Endothelial cell of umbilical vein (primary cell): Measurements from ENCODE around the gene CHL1.

Experiments used
- CTCF ChIP-seq, 2 donors: IDR thresholded peaks; 1 replicate in 1 of 2; 2 replicates in 1 of 2; pipeline ENCODE4 v1.5.1; 2011; ENCODE audit warnings: low read length in 2 of 2, mild to moderate bottlenecking in 2 of 2, moderate library complexity in 2 of 2, control low read depth in 1 of 2, inconsistent platforms in 1 of 2, low read depth in 1 of 2; ENCODE audit not compliant: insufficient read depth in 1 of 2; ENCODE audit errors: extremely low read depth in 1 of 2
- EZH2 ChIP-seq: IDR thresholded peaks from 2 replicates; pipeline ENCODE4 v1.6.1; 2012; ENCODE audit warnings: borderline replicate concordance, low read depth, mild to moderate bottlenecking, moderate library complexity, low read length, inconsistent platforms; ENCODE audit not compliant: severe bottlenecking
- JUN ChIP-seq: IDR thresholded peaks from 2 replicates; pipeline ENCODE4 v1.6.1; 2011; ENCODE audit warnings: borderline replicate concordance, low read depth; ENCODE audit not compliant: insufficient read length, insufficient read depth
- MYC ChIP-seq: IDR thresholded peaks from one replicate; pipeline ENCODE4 v1.6.1; 2011; ENCODE audit warnings: mild to moderate bottlenecking, low read depth, low read length
- POLR2A ChIP-seq: IDR thresholded peaks from 2 replicates; pipeline ENCODE4 v1.6.1; 2012; ENCODE audit warnings: low read depth, mild to moderate bottlenecking, control low read depth, low read length
- POLR2AphosphoS5 ChIP-seq: IDR thresholded peaks from 2 replicates; pipeline ENCODE4 v1.6.1; 2012; ENCODE audit warnings: low read depth, mild to moderate bottlenecking, control low read depth, low read length, moderate library complexity; ENCODE audit not compliant: insufficient read depth

DNA sequence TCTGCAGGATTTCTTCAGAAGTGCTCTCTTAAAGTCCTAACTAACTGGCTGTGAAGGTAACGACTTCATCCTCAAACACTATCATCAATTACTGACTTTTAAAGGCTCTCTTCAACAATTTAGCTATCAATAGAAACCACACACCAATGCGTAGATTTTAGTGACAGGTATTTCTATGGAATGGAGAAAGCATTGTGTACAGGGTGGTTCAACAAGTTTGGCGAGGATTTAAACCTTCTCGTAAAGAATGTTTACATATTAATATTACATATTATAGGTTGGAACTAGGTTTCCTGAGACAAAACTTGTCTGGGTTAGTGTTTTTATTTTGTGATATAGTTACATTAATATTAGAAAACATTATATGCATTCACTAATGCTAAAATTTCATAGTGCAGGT, 233.6 kb downstream of the CHL1 start:
- TF ChIP-seq POLR2AphosphoS5 (no peak), POLR2A (no peak), CTCF (IDR thresholded peaks at IDR 0.05; ENCODE audit: extremely low read depth in 1 of 2, insufficient read depth in 1 of 2, low read depth in 1 of 2, low read length in 2 of 2) (no peak), JUN (no peak), EZH2 (no peak), MYC (no peak)
